Activated CD4-positive, CD25-positive, alpha-beta regulatory T cell treated with anti-CD3 and anti-CD28 coated beads, Interleukin-2, amount 50 U/mL, for 72 hours (primary cell): ENCODE measurements around the gene SAE1.
"Not testable (repeated sequence)": the region's sequence is repeated elsewhere in the genome, so short reads cannot be mapped to it uniquely, and the experiment has no call there.

Experiments used
- DNase-seq: peaks from one replicate; pipeline ENCODE4 v3.0.0; 2021

SAE1 gene

GRCh38 chr19:47132194-47132852 lies 1.7 kb downstream of the SAE1 start:
- DNase-seq, result no peak

GRCh38 chr19:47133021-47133471 lies 2.4 kb downstream of the SAE1 start:
- no peak for DNase-seq

GRCh38 chr19:47134545-47134944 lies 3.9 kb downstream of the SAE1 start:
- DNase-seq, result no peak

DNA sequence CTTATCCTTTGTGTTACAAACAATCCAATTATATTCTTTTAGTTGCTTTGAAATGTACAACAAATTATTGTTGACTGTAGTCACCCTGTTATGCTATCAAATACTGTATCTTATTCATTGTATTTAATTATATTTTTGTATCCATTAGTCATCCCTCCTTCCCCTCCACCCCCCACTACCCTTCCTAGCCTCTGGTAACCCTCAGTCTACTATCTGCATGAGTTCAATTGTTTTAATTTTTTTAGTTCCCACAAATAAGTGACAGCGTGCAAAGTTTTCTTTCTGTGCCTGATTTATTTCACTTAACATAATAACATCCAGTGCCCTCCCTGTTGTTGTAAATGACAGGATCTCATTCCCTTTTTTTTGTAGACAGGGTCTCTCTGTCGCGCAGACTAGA lies 4.5 kb downstream of the SAE1 start:
- no peak for DNase-seq

DNA sequence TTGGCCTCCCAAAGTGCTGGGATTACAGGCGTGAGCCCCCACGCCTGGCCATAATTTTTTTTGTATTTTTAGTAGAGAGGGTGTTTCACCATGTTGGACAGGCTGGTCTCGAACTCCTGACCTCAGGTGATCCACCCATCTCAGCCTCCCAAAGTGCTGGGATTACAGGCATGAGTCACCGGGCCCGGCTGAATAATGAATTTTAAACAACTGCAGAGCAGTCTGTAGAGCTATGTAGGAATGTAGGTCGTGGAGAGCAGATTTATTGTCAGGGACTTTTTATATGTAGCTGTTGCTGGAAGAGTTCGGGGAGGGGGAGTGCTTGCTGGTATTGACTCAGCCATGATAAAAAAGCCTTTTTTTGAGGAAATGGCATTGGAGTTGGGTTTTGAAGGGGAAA lies 10.6 kb downstream of the SAE1 start:
- DNase-seq, result not testable (repeated sequence)

GRCh38 chr19:47141695-47142094 lies 11.1 kb downstream of the SAE1 start:
- DNase-seq, result no peak

DNA sequence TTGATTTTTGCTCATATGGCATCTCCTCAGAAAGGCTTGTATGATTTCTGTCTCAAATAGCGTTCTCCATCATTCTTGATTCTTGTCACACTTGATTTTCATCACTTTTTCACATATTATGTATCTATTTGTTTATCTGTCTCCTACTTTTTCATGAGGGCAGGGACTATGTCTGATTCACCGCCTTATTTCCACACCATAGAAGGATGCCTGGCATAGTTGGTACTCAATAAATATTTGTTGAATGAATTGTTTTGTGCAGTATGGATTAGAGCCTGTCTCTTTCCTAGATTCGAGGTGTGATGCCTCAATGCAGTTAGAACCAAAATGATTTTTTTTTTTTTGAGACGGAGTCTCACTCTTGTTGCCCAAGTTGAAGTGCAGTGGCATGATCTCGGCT lies 12.1 kb downstream of the SAE1 start:
- no peak for DNase-seq

GRCh38 chr19:47143322-47144073 lies 12.9 kb downstream of the SAE1 start:
- no peak for DNase-seq

DNA sequence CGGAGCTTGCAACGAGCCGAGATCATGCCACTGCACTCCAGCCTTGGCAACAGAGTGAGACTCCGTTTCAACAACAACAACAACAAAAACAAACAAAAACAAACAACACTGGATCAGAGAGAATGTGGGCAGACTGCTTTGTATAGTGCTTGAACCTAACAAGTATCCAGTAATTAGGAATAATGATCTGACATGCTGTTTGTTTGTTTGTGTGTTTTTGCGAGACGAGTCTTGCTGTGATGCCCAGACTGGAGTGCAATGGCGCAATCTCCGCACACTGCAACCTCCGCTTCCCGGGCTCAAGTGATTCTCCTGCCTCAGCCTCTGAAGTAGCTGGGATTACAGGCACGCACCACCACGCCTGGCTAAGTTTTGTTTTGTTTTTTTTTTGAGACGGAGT lies 14.0 kb downstream of the SAE1 start:
- DNase-seq, result no peak

DNA sequence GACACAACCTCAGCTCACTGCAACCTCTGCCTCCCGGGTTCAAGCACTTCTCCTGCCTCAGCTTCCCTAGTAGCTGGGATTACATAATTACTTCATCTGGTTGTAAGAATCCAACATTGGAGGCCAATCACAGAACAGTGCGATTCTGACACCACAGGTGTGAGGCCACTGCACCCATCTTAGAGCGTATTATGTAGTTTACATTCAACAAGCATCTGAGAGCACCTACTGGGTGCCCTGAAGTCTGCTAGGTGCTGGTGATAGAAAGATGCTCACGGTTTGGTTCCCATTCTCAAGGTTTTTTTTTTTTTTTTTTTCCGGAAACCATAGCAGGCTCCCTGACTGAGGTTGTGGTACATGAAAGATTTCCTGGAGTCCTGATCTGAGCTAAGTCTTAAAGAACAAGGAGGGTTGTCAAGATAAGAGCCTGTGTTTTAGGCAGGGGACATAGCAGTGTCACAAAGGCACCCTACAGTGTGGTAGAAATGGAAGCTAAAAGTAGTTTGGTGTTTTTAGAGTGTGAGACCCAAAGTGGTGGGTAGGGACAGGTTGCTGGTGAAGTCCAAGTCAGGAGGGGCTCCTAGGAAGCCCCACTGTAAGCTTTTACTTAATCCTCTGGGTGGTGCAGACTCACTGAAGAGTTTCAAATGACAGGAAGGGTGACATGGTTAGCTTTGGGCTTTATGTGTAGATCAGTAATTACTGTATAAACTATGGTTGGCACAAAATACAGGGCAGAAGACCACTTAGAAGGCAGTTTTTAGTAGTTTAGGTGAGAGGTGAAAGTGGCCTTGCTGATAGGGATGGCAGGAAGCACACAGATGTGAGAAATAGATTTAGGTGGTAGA lies 15.2 kb downstream of the SAE1 start:
- no peak for DNase-seq

GRCh38 chr19:47146920-47147319 lies 16.3 kb downstream of the SAE1 start:
- DNase-seq, result no peak

DNA sequence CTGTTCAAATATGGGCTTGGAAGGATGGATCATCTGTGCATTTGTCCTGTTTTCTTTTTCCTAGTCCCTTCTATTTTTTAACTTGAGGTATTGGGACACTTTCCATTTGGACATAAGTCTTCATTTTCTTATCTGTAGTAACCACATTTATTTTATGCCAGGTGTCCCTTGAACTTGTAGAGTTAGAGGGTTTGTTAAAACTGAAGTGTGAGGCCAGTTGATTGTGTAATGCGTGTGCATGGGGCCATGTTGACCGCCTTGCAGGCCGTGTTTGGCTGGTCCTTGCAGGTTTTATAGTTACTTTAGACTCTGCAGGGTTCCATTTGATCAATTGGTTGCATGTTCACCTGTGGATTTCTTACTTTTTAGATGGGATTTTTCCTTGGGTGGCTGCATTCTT lies 21.0 kb downstream of the SAE1 start:
- DNase-seq, result no peak

DNA sequence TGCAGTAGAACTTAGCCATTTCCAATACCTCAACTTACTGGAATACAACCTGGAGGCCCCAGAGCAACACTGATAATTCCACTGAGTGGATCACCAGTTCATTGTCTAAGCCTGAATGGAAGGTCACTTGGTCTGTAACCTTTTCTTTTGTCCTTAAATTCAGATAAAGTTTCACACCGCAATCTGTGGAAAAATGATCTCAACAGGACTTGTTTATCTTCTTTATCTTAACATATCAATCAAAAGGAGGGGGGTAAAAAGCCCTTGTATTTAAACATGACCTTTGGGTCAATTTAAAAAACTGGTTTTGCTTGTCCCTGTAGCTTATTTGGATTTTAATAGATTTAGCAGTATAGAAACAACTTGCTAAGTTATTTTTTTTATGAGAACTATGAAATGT lies 21.6 kb downstream of the SAE1 start:
- DNase-seq, result no peak

DNA sequence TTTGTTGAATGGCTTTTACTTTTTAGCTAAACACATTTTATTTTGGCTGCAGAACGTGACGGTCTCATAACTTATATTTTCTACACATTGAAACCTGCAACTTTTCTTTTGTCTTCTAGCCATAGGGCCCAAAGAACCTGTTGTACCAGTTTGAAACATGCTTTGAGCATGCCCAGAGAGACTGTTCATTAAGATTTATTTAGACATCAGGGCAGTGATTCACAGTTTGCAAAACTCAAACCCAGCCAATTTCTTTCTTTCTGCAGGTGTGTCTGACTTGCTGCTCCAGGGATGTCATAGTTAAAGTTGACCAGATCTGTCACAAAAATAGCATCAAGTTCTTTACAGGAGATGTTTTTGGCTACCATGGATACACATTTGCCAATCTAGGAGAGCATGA lies 22.0 kb downstream of the SAE1 start:
- no peak for DNase-seq

DNA sequence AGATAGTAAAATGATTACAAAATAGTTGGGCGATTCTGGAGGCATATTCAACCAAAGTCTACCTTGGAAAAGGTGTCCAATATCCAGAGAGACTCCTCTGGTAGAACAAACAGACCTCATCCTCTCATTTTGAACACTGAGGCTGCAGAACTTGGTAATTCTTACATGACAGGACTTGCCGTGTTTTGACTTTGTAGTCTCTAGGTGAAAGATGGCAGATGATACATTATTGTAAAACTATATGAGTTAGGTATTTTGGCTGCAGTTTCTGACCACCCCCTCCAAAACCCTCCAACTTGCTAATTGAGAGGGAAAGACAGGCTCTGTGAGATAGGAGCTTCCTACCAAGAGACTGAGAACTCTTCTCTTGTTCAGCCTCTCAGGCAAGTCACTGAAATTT lies 22.6 kb downstream of the SAE1 start:
- DNase-seq, result no peak

DNA sequence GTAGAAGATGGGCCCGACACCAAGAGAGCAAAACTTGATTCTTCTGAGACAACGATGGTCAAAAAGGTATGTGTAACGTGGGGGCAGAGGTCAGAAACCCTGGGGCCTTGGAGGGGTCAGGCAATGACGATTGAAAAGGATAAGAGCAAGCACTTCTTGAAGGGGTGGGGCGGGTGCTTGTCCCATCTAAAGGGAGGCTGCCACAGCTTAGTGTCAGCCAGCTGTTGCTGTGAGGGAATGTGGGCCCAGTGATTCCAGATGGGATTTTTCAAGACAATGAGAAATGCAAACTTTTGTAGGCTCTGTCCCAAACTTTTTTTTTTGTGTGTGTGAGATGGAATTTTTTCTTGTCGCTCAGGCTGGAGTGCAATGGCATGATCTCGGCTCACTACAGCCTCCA lies 24.5 kb downstream of the SAE1 start:
- DNase-seq, result no peak

- no peak for DNase-seq
These were observed 26.3 kb downstream of the SAE1 start for GRCh38 chr19:47156861-47157430.

- no peak for DNase-seq
These were observed 27.0 kb downstream of the SAE1 start for GRCh38 chr19:47157431-47158321.

- DNase-seq, result no peak
These were observed 27.7 kb downstream of the SAE1 start for GRCh38 chr19:47158367-47158791.

DNA sequence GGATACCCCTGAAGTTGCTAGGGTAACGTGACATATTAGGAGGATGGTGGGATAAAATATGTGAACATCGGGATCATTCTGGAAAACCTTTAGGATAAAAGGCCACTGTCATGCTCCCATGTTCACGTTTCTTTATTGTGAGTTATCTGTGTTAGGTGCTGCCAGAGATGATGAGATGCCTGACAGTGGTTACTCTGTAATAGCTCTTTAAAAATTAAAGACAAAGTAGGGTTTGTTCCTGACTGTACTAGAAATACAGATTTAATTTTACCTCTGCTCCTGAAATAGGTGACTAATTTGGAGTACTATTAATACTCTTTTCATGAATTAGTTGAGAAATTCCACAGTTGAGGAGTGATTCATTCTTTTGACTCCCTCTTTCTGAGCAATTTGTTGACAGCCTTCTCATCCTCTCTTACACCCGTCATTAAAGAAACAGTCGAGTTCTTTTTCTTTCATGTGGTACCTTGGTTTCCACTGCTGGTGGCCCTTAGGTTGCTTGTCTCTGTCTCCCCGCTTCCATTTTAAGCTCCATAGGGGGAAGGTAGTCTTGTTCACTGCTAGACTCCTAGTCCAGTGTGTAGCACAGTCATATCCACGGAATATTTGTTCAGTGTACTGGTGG lies 28.4 kb downstream of the SAE1 start:
- DNase-seq, result no peak

DNA sequence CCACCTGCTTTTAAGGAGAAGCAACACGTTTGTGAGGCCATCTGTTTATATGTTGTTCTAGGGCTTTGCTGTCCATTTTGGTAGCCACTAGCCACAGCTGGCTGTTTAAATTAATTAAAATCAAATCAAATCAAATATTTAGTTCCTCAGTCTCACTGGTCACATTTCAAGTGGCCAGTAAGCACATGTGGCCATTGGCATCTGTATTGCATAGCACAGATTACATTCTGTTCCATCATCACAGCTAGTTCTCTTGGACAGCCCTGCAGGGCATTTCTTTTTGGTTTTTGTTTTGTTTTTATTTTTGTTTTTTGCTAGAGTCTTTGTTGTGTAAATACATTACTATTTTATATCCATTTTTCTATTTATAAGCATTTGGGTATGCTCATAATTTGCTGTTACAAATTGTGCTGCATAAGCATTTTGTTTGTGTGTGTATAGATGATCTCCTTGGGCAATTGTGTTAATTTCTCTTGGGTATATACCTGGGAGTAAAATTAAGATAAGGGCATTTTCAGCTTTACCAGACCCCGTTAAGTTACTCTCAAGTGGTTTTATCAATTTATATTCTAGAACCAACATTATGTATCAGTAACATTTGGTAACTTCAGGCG lies 31.3 kb downstream of the SAE1 start:
- DNase-seq, result no peak
